Right lobe of liver (tissue), 6 donors: ENCODE measurements around the gene ST7L. TPM values are rescaled to one million over a fixed set of nuclear protein-coding genes. Genes with fewer than 3 reads are reported as not detected.

Source experiments
- ATAC-seq, 4 donors: fragments of 200-7000 bp; cut with Tn5 transposase; one replicate each; pipeline ENCODE4 v1.9.1; 2020; ENCODE audit warnings: mild to moderate bottlenecking in 4 of 4, moderate library complexity in 4 of 4
- DNase-seq, 3 donors: peaks; one replicate each; pipeline ENCODE4 v3.0.0-alpha.2; 2020
- H3K27ac ChIP-seq, 3 donors: fragments of 200-600 bp; one replicate each; pipeline ENCODE4 v1.8.0; 2022
- H3K27me3 ChIP-seq, 2 donors: fragments of 200-600 bp; one replicate each; pipeline ENCODE4 v1.8.0; 2022
- H3K36me3 ChIP-seq, 4 donors: fragments of 200-600 bp; sonication (generic) in 1 of 4; one replicate each; pipeline versions ENCODE4 v1.5.1 to v1.8.0; 2017 to 2022; ENCODE audit warnings: control low read depth in 1 of 4
- H3K4me1 ChIP-seq, 4 donors: fragments of 200-600 bp; sonication (generic) in 1 of 4; one replicate each; pipeline versions ENCODE4 v1.5.1 to v1.8.0; 2017 to 2022; ENCODE audit warnings: control low read depth in 1 of 4
- H3K4me3 ChIP-seq, 3 donors: fragments of 200-600 bp; one replicate each; pipeline ENCODE4 v1.8.0; 2022
- H3K9me3 ChIP-seq, 4 donors: fragments of 200-600 bp; sonication (generic) in 1 of 4; one replicate each; pipeline versions ENCODE4 v1.5.1 to v1.8.0; 2017 to 2022; ENCODE audit warnings: control low read depth in 1 of 4
- CTCF ChIP-seq, 4 donors: fragments of 200-600 bp in 3 of 4; fragments of 450-650 bp in 1 of 4; IDR thresholded peaks; one replicate each; pipeline versions ENCODE4 v1.5.1 to v1.8.0; 2016 to 2022; ENCODE audit warnings: antibody characterized with exemption in 4 of 4, mild to moderate bottlenecking in 2 of 4
- POLR2A ChIP-seq: fragments of 450-650 bp; IDR thresholded peaks from one replicate; pipeline ENCODE4 v1.6.1; 2017; ENCODE audit warnings: antibody characterized with exemption, mild to moderate bottlenecking
- WGBS: methylation state at CpG from one replicate; pipeline ENCODE4 v1.1.6; 2018; ENCODE audit warnings: low coverage, low lambda C conversion rate; ENCODE audit not compliant: insufficient coverage; ENCODE audit errors: missing lambda C conversion rate; 5-methylcytosine and 5-hydroxymethylcytosine counted together
- intact Hi-C, 2 donors: fragments of 100-400 bp; cut with DNase I; formaldehyde crosslinking; loops; one replicate each; pipeline versions ENCODE4 v1.11.2 to v1.14.1; 2022
- total RNA-seq, 6 experiments: library from RNA; depleted of rRNA in 2 of 6; stranded (reverse); fragments of >200 nt in 2 of 6; fragmentation: NEBNext Ultra II Directional in 3 of 6; extraction: Animal tissue kit (Norgen Biotek cat#: 25700) in 3 of 6; gene quantifications; one replicate each; pipeline versions ENCODE4 v1.1.0 to v1.2.4, GENCODE V29; 2016 to 2023
- donor health status: DM: no; HTN: yes; CAD: no.
- donor health status: DM: no; HTN: no; CAD: no.
- donor health status: DM: no; HTN: no; CAD: no.
- donor health status: DM: no; HTN: yes; CAD: no.
- donor health status: DM: no; HTN: yes; CAD: no.

The ST7L gene
- total RNA-seq, 6 experiments from 2014 or later, result 7.4 to 12.7 (median 8.6) TPM

GRCh38 chr1:112594208-112594876 lies 24.6 kb downstream of the ST7L start:
- Histone ChIP-seq H3K9me3 (no peaks in the 10 kb centered on the region), H3K27me3 (no peaks in the 10 kb centered on the region), H3K27ac (no peak overlapping the region), H3K36me3 (peaks cover 0 to 12% (median 0%) of the 10 kb centered on the region in 4 donors), H3K4me1 (no peaks in the 10 kb centered on the region), H3K4me3 (no peak overlapping the region)
- ATAC-seq (no peak), DNase-seq (no peak)
- intact Hi-C loops, result no loop called here
- TF ChIP-seq CTCF (IDR thresholded peaks at IDR 0.05) (no peak), POLR2A (no peak)
- 77% methylated on average over 3 of the region's 3 CpGs for WGBS

- no peak for DNase-seq
- no peak overlapping the region for H3K27ac ChIP-seq
- WGBS, result 83% methylated on average over 1 of the region's 1 CpG
- H3K9me3 ChIP-seq, result no peaks in the 10 kb centered on the region
- intact Hi-C loops, result no loop called here
- no peaks in the 10 kb centered on the region for H3K4me1 ChIP-seq
- peaks cover 0 to 3% (median 0%) of the 10 kb centered on the region in 4 donors for H3K36me3 ChIP-seq
- H3K27me3 ChIP-seq, result no peaks in the 10 kb centered on the region
- no peak for ATAC-seq
- TF ChIP-seq POLR2A, result no peak
- TF ChIP-seq CTCF (IDR thresholded peaks at IDR 0.05), result no peak
- no peak overlapping the region for H3K4me3 ChIP-seq
Observed at GRCh38 chr1:112589766-112590165, 29.2 kb downstream of the ST7L start.

- no peak overlapping the region for H3K27ac ChIP-seq
- H3K4me3 ChIP-seq, result no peak overlapping the region
- no peaks in the 10 kb centered on the region for H3K27me3 ChIP-seq
- H3K4me1 ChIP-seq, result no peaks in the 10 kb centered on the region
- H3K9me3 ChIP-seq, result no peaks in the 10 kb centered on the region
- DNase-seq (no peak), ATAC-seq (no peak)
- no peak for TF ChIP-seq CTCF (IDR thresholded peaks at IDR 0.05)
- TF ChIP-seq POLR2A, result no peak
- intact Hi-C loops, result no loop called here
- peaks cover 0 to 4% (median 0%) of the 10 kb centered on the region in 4 donors for H3K36me3 ChIP-seq
Observed at GRCh38 chr1:112583366-112583765, 35.6 kb downstream of the ST7L start.

GRCh38 chr1:112581586-112582192 lies 37.3 kb downstream of the ST7L start:
- H3K4me1 ChIP-seq, result no peaks in the 10 kb centered on the region
- intact Hi-C loops, result no loop called here
- H3K4me3 ChIP-seq, result no peak overlapping the region
- no peak for TF ChIP-seq POLR2A
- TF ChIP-seq CTCF (IDR thresholded peaks at IDR 0.05), result no peak
- no peak overlapping the region for H3K27ac ChIP-seq
- DNase-seq (no peak), ATAC-seq (no peak)
- no peaks in the 10 kb centered on the region for H3K9me3 ChIP-seq
- H3K36me3 ChIP-seq, result peaks cover 0 to 10% (median 0%) of the 10 kb centered on the region in 4 donors
- no peaks in the 10 kb centered on the region for H3K27me3 ChIP-seq
